GM18867 (cell line): ENCODE results near the gene CPEB4.

Experiments
- ATAC-seq: cut with Tn5 transposase; IDR thresholded peaks from one replicate; pipeline ENCODE4 v1.9.1; 2021; ENCODE audit warnings: mild to moderate bottlenecking, moderate library complexity; ENCODE audit not compliant: unreplicated experiment

Gene CPEB4

DNA sequence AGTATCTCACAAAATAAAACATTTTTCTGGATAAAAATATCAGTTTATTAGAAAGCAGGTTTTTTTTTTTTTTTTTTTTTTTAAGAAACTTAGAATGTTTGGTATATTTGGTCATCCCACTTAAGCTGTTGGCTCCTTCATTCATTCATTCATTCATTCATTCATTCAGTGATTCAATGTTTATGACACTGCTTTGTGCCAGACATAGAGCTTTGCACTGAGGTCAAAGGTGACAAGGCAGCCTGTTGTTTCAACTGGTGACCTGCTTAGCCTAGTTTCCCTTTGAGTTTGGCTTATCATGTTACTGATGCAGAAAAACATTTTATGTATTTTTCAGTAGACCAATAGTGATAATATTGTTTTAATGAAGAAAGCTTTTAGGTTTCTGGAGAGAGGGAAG lies 23.5 kb downstream of the CPEB4 start:
- no peak for ATAC-seq

DNA sequence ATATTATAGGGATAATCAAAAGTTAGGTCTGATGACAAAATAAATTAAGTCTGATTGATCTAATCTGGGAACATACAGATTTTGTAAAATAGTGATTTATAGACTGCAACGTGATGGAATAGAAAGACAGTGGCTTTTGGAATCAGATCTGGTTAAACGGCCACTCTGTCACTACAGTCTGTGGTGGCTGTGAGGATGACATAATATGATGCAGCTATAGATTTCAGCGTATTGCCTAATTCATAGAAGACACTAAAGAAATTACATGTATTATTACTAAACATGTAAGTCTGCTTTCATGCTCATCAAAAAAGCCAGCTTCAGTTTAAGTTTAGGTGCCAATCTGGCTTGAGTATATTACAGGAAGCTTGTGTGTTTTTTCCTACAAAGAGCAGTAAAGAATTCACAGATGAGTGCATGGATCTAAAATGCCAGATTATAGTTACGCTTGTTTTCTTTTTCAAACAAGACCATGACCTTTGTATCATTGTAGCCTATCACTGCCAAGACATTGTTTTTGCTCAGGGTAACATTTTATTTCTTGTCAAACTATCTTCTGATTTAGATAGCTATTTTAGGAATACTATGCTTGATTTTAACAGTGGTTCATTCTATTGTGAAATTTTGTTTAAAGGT lies 25.7 kb downstream of the CPEB4 start:
- ATAC-seq, result no peak

DNA sequence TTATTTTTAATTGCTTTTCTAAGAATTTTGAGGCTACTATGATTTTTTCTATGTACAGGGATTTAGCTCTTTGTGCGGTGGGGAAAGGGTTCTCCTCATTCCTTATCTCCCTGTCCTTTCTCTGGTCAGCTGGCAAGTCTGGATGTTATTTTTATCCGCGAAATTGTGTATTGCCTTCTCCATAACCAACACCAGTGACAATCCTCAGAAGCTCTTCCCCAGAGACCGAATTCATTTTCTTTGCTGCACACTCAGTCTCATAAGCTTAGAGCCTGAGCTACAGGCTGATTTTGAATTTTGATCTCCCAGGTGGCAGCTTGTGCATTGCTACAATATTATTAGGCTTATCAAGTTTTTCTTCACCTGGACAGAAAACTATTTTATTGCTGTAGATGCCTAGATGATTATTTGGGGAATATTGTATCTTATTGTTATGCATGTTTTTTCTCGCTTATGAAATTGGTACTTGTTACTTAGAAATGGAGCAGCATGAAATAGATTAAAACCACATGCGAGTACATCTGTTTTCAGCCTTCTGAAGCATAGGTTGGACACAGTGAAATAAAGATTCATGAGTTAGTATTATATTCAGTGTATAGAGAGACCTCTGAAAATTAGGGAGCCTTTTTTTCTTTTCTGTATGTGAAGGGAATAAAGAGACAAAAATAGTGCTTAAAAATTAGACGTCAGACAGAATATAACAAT lies 27.3 kb downstream of the CPEB4 start:
- no peak for ATAC-seq

DNA sequence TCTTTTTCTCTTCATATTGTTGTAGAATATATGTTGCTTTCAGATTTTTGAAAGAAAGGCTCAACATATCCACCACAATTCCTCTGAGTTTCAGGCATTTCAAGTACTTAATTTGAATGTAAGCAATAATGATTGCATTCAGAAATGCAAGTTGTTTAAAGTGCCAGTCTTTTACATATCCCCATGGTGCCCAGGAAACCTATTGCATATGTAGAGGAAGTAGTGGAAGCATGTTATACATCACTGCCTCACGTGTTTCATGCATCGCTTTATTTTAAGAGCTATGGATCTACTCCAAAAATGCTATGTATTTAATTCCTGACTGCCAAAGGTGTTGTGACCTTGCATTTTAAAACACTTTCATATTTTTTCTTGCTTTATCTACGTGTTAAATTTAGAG lies 28.1 kb downstream of the CPEB4 start:
- ATAC-seq, result no peak

DNA sequence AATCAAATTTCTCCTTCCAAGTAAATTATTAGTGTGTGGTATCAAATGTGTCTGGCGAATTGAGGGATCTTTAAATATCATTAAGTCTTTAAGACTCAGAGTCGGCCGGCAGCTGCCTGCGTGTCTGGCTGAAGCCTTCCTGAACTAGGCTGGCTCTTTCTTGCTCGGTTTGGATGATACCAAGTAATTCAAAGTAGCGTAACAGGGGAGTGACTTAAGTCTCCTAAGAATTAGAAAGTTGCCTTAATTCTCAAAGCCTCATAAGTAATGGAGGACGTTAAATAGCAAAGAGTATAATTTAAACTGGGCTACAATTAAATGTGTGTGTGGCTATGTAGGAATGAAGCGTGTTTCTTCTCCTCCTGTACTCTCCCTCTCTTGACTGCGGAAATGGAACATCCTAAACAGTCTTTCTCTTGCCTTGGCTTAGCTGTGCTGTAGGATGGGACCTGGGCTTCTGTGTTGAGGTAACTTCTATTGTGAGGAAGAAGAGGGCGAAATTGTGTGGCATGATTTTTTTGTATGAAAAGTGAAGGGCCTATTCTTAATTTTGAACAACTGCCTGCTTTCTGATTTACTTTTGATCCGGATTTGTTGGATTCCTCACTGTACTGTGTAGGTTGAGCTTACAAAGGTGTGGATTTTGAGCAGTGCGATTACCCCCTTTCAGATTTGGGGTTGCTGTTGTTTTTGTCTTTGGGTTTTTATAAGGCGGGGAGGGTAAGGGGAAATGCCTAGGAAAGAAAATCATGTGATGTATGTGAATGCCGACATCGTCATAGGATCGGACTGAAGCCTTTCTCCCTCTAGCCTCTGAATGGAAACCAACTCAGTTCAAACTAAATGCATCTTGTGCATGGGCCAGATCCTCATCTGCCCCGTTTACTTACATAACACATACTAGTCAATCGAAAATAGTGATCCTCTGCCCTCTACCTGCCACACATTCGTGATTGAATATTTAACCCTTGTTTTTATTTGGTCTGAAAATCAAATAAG lies 29.9 kb downstream of the CPEB4 start:
- ATAC-seq, result peak; percentile 84

DNA sequence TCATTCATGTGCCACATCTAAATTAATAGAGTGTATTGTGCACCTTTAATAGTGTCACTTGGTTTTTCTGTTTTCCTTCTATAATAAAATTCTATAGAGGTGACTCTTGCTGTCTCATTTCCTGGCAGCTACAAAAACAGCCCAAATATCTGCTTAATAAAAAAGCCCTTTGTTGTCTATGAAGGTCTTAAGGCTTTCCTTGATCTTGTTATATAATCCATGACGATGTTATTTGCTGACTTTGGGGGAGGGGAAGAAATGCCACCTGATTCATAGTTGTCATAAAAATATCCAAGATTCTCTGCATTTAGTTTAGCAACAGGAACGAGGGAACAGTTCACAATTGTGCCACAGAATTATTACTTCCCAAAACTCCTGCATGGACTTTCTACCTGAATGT lies 31.3 kb downstream of the CPEB4 start:
- no peak for ATAC-seq

DNA sequence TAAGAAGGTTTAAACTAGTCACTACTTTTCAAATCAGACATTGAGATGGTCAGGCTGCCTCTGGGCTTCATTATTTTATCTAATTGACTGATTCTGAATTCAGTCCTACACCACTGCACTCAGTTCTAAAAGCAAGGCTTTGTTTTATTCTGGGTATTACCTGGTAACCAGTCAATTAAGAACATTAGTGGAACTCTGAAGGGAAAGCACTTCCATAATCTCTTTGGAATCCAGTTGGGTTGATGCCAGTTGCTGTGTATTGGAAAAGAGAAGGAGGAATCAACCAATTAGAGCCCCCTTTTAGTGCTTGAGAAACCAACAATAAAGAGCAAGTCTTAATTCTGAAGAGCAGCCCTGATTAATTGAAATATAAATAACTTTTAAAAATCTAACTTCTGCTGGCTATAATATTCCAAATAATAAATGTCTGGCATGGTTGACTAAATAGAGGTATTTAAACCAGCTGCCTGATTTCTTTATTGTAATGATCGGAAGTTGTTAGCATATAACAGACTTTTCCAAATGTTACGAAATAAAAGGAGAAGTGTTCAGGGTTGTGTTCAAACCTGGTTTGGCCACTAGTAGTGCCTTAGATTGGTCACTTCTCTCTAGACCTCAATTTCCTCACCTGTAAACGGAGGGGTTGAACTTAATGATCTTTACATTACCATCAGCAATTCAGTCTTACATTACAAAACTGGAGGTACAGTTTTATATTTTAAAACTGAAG lies 32.0 kb downstream of the CPEB4 start:
- no peak for ATAC-seq

DNA sequence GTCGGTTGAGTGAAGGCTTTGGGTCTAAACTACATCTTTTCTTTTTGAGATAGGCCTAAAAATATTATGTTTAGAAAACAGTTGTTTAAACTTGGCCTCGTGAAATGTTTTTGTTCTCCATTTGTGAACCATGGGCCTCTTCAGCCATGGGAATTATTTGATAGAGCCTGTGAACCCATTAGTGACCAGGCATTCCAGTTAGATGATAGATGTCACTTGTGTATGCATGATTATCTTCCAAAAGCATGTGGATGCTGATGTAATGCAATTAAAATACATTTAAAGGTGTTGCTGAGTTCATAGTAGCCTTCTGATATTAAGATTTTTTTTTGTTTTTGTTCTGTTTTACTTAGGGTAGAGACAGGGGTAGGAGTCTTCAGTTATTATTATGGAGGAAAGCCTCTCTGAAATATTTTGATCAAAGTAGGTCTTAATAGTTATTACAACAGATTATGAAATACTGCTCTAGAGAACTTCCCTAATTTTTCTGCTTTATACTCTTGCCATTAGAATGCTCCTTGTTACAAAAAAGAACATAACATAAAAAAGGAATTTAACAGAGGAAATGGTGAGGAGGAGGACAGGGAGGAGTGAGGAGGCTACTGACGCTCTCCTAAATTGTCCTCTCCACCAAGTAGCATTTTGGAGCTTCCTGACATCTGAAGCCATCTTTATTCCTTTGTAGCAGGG lies 32.9 kb downstream of the CPEB4 start:
- no peak for ATAC-seq

DNA sequence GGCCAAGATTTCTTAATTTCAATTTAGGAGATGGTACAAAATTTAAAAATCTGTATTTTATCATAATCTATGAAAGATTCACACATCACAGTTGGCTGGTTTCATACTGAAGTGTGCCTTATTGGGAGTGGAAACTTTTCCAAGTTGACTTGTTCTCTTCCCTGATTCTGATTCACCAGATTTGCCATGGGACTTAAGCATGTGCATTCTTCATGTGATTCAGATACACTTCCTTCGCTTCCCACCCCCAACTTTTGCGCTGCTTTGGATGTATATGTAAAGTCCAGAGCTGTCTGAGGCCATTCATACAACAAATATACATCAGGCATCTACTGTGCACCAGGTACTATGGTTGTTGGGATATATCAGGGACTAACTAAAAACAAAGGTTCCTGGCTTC lies 34.4 kb downstream of the CPEB4 start:
- ATAC-seq, result no peak

DNA sequence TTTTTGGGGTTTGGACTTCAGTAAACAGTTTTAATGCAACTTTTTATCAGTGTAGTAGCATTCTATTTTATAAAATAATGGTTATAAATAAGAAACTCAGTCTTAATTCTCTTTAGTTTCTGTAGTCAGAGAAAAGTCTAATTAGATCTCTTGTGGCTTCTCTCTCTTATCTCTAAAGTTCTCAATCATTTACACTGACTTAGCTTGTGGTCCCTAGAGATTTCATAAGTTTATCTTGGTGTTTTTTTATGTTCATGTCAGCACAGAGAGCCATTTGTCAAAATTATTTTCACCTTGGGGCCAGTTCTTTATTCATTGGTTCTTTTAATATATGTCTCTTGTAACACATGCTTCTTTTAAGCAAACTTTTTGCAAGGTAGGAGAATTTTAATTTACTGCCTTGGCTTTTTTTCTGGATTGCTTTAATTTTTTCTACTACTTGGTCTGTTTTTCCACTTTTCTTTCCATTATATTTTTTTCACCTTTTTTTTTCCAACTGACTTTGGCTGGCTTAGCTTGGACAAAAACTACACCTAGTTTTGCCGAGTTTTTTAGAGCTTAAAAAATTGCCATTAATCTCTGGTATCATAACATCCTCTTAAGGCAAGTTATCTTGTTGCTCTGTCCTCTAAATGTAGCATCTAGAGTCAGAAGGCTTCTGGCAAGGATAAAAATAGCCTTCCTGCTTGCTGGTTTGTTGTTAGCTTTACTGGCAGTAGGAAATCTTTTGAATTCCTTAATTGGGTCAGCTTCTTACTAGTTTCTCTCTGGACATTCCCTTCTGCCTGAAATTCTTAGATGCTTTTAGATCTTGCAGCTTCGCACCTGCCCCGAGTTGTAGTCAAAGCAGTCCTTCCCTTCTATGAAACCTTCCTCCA lies 35.3 kb downstream of the CPEB4 start:
- no peak for ATAC-seq

DNA sequence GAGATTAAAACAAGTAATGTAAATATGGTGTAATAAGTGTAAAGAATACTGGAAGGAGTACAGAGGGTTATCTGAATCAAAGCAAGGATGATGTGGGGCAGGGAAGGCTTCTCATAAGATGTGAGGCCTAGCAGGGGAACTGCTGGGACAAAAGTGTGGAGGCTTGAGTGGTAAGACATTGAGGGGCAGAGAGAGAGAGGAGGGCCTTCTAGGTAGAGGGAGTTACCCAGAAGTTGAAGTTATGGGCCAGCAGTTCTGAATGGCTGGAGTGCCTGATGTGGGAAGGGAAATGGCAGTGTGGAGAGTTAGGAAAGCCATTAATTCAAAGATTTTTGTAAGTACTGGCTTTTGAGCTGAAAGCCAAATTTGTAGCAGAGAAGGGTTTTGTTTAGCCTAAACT lies 36.8 kb downstream of the CPEB4 start:
- no peak for ATAC-seq

DNA sequence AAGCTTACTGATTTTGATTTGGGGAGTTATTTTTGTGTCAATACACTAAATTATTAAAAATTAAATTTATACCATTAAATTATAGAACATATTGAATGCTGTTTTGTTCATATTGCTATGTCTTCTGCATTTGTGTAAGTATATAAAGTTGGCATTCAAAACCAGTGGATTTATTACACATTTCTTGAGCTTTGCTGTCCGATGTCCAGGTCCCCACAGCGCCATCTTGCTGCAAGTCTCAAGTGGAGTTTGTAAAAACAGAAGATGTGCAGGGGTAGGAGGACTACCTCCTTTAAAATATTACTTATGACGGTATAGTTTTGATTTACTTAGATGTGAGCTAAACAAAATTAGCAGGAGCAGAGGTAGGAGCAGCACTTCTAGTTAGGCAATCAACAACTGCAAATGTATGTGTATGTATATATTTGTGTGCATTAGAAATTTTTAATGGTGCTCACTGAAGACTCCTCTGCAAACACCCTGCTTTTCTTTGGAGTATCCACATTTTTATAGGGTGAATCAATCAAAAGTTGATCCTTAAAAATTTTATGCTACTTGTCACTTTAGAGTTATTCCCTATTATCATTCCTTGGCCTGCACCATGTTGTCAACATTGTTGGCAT lies 37.4 kb downstream of the CPEB4 start:
- no peak for ATAC-seq

DNA sequence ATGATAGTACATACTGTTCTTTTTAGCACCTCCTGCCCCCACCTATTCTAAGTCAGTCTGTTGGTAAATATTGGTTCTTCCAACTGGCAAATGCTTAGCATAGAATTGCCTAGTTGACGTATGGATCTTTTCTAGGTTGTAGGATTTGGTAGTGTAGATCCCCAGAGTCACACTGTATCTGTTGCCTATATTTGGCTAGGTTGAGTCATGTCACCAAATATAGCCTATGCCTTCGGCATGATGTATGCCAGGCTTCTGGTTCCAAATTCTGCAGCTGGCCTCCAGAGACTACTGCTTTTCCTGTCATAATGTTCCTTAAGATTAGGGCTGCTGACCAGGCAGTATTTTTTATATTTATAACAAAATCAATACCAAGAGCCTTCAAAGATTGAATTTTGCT lies 38.2 kb downstream of the CPEB4 start:
- no peak for ATAC-seq

DNA sequence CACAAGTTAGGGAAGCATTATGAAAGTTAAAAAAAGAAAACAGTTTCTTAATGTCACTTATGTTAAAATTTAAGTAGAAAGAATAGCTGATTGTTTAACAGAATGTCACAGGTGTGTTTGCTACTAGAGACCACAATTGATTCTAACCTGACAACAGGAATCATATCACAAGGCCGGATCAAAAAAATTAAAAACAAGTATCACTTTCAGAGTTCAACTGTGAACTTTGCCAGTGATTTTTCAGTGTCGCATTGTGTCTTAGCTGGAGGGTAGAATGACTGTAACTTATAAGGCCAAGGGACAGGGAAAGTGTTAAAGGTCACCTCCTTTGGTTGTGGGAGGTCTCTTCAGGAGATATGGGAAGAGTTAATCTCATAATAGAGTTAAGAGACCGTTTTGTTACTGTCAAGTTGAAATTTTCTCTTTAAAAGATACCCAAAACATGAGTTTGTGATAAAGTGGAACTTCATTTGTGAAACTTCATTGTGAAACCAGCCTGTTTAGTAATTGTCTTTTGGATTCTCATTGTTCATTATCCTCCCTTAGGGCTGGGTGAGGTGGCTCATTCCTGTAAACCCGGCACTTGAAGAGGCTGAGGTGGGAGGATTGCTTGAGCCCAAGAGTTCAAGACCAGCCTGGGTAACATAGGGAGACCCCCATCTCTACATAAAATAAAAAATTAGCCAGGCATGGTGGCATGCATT lies 40.9 kb downstream of the CPEB4 start:
- ATAC-seq, result no peak

DNA sequence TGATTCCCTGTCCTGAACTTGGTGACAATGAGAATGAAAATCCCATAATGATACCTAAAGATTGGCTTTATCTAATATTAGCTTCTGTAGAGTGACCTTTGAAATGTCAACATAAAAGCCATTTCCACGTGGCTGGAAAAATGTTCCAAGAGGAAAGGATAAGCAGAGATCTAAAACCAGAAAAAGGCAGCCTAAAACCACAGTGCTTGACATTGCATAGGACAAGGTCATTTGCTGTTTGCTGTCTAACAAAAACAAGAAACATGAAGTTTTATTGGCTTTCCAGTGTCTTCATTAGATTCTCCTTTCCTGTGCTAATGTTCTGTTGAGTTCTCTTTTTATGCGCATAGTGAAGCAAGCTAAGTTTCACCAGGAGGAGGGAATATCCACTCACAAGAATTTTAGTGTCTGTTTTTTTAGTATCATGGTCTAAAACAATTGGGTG lies 44.6 kb downstream of the CPEB4 start:
- ATAC-seq, result no peak

DNA sequence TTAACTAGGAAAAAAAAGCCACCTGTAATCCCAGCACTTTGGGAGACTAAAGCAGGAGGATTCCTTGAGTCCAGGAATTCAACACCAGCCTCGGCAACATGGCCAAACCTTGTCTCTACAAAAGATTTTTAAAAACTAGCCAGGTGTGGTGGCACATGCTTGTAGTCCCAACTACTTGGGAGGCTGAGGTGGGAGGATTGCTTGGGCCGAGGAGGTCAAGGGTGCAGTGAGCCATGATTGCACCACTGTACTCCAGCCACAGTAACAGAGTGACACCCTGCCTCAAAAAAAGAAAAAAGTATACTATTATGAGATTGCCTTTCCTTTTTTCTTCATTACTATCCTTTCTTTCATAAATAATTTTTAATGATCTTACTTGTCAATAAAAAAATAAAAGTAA lies 45.8 kb downstream of the CPEB4 start:
- ATAC-seq, result no peak

DNA sequence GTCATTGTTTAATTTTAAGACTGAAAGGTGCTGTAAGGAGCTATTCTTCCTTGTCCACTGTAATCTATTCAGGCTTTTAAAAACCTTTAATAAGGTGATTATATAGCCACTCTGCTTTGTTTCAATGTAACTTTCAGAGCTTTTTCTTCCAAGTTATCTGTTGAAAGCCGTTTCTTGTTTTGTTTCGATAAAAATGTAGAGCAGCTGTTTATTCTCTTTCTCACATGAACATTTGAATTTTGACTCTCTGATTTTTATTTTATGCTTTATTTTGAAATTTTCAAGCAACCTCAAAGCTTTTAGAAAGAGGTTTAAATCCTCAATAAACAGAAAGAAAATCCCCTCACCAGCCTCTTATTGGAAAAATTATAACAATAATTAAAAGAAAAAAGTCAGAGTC lies 47.2 kb downstream of the CPEB4 start:
- ATAC-seq, result no peak

DNA sequence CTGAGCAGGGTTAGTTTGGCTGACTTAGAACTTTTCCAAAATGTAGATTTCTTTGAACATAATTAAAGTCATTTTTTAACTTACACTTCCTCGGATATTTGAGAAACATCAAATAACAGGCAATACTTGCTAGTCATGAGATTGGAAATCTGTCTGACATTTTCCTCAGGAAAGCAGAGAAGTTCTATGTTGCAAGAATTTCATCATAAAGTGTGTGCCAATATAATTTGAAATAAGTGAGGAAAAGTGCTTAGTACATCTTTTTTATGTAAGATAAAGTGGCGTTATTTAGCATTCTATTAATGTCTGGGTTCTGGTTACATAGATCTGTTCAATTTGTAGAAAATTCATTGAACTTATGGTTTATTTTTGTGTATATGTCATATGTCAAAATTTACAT lies 52.1 kb downstream of the CPEB4 start:
- no peak for ATAC-seq
